HG03103 (cell line): Measurements from ENCODE around the gene C6orf141.

Experiments used
- ATAC-seq: cut with Tn5 transposase; IDR thresholded peaks from one replicate; pipeline ENCODE4 v1.9.1; 2021; ENCODE audit warnings: low read depth; ENCODE audit not compliant: unreplicated experiment

The C6orf141 gene

DNA sequence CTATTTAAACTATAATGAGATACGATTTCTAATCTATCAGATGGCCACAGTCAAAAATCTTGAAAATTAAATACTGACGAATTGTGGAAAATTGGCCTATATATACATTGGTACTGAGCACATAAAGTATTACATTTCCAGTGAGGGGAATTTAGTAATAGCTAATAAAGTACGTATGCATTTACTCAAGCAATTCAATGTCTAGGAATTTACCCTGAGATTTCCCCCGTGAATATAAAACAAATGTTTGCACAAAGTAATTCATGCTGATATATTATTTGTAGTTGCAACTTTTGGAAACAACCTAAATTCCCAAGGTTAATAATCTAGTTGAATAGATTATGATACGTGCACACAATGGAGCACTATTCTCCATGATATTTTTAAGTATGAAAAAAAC is 14.7 kb upstream of the C6orf141 start:
- ATAC-seq: no peak

DNA sequence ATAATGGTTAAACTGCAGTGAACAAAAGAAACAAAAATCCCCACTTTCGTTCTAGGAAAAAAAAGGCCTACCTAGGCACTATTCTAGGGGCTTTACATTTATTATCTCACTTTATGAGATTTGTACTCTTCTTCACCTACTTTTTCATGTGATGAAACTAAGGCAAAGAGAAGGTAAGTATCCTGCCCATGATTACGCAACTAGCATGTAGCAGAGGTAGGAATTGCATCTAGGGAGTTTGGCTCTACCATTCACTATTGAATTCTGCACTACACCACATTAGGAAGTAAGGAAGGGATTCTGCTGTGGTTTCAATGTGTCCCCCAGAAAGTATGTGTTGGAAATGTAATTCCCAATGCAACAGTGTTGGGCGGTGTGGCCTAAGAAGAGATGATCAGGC is 11.4 kb upstream of the C6orf141 start:
- ATAC-seq: no peak

DNA sequence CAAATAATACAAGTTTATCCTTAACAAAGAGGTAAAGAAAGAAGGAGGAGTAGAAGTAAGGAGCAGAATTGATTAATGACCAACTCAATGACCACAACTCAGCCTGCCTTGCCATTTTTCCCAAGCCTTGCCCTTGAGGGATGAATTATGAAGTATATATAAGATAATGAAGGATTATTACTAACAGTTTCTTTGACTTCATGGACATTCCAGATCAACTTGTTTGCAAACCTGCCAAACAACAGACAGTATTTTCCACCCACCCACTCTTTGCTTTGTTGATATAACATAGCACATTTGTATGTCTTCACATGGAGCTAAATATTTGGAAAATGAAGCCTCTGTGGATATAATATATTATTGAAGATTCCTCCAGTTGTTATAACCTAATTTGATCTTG is 9.9 kb upstream of the C6orf141 start:
- ATAC-seq: no peak

DNA sequence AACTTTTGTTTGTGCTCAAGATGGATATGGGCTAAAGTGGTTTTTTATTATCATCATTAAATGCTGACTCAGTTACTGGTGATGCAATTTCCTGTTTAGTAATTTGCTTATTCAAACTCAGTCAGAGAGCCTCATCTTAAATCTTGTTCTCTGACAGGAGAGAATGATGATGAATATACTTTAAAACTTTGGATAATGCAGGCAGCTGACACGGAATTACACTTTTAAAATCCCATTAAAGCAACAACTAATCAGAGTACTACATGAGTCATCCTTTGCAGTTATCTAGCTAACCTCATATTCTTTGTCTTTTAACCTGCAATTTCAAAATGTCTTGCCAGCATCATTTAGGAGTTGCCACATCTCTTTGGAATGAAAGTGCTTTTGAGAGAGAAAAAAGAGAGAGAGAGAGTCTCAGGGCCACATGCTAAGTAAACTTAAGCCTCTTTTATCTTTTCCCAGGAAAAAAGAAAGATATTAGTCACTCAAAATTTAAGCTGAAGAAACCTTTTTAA is 9.2 kb upstream of the C6orf141 start:
- no peak for ATAC-seq

DNA sequence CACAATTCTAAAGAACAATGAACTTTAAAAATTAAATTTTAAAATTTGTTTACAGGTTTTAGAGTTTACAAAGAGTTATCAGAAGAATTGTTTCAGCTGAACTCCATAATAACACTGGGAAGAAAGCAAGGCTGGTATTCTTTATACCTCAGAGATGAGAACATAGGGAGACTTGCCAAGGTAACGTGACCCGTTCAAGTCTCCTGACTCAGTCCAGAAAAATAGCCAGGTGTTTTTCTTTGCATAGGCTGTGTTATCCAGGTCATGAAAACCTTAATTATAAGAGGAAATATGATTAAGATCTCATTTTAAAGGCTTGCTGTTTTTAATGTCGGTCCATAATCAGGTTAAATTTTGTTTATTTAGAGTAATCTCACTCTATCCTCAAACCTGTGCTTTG is 8.5 kb upstream of the C6orf141 start:
- no peak for ATAC-seq

DNA sequence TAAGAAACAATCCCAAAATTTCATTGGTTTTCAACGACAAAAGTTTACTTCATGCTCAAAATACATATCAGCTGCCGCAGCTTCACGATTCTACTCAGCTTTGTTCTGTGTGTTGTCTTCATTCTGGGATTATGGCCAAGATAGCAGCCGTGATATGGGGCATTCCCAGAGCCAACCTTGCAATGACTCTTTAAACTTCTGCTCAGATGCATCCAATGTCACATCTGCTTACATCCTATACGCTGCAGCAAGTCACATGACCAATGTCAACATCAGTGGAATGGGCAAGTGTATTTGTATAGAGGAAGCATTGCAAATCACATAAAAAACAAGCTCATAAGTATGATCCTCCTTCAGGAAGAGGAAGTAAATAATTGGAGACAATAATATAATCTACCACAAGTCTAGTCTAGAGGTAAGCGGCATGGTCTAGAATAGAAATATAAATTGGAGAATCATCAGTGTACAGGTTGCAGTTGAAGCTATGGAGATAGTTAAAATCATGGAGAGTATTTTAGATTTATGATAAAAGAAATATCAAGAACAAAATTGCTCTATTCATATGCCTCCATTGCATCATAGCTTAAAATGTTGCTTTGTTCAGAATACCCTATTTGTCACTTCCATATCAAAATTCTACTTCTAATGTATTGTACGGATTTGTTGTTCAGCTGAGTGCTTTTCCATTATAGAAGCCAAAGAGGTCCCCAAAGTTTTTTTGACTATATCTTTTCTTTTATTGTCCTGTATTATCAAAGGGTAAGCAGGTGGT is 7.2 kb upstream of the C6orf141 start:
- no peak for ATAC-seq

DNA sequence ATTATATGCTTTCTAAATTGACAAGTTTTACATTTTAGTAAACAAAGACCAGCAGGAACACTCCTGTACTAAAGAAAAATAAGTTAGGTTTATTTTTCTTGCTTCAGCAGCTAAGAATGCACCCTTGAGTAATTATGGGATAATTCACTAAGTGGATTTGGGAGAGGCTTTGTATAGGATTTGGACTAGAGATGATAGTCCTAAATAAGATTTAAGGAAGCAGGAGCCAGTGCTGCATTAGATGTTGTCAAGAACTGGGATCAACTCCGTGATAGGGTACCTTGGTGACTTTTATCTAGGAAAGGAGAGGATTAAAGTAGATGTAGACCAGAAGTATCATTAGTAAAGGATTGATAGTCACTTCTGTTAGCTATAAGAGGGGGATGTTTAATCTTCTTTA is 4.1 kb upstream of the C6orf141 start:
- ATAC-seq: no peak

DNA sequence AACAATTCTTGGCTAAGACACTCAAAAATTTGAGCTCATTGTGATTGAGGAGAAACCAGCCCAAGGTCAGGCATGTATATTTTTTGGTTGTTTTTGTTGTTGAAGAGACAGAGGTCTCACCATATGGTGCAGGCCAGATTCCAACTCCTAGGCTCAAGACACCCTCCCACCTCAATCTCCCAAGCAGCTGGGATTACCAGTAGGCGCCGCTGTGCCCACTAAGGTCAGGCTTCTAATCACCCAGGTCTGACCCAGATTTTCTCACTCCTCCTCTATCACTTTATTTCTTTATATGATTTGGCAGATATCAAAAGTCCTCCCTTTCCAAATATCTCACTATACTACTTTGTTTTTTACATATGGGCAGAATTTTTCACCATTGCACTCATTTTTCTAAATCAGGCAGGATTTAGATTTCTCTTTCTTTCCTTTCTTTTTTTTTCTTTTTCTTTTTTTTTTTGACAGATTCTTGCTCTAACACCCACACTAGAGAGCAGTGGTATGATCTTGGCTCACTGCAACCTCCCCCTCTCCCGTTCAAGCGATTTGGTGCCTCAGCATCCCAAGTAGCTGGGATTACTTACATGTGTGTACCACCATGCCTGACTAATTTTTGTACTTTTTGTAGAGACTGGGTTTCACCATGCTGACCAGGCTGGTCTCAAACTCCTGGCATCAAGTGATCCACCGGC is 1.7 kb upstream of the C6orf141 start:
- ATAC-seq: no peak

DNA sequence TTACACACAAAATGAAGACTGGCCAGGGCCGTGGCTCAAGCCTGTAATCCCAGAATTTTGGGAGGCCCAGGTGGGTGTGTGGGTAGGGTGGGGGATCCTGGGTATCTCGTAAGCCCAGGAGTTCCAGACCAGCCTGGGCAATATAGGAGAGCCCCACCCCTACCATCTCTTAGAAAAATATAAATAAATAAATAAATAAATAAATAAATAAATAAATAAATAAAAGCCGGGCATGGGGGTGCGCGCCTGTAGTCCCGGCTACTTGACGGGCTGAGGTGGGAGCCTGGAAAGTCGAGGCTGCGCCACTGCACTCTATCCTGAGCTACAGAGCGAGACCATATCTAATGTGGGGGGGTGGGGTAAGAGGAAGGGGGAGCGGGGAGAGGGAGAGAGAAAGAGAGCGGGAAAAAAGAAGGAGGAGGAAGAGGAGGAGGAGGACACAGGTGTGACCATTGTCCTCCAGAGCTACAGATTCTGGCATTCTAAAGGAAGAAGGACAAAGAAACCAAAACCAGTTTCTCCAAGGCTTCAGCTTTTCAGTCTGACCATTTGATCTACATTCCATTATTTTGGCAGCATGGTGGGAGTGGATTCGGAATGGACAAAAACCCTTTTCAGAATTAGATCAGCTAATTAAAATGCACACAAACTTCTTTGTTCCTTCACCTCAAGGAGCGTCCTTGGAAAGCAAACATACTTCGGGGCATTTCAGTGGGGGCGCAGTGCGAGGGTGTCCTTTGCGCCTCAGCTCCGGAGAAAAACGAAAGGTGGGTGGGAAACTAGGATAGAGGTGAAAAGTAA is 577 bp upstream of the C6orf141 start:
- ATAC-seq: no peak

DNA sequence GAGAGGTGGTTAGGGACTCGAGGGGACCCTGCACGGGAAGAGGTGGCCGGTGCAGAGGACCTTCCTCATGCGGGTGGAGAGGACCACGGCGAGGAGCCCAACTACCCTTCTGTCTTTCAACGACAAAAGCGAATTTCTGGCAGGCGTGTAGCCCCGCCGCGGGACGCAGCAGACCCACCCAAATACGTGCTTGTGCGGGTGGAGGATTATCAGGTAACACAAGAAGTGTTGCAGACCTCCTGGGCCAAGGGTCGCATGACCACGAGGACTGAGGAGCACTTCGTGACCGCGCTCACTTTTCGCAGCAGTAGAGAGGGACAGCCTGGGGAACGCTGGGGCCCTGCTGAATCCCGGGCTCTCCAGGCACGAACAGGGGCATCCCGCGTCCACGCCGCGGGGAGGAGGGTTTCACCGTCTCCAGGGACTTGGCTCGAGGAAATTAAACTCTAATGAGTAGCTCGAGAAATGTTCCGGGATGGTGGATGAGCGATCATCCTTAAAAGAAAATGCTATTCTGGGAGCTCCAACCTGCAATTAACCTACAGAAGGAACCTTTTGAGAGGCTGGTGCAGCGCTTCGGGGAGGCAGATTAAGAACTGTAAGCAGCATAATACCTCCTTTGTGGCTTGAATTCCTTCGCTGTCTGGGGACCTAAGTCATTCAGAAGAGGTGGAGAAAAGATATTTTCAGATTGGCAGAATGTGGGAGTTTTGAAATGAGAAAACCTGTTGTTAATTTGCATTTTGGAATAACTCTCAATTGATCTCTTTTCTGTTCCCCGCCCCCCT is 804 bp downstream of the C6orf141 start:
- peak; percentile 39 for ATAC-seq

DNA sequence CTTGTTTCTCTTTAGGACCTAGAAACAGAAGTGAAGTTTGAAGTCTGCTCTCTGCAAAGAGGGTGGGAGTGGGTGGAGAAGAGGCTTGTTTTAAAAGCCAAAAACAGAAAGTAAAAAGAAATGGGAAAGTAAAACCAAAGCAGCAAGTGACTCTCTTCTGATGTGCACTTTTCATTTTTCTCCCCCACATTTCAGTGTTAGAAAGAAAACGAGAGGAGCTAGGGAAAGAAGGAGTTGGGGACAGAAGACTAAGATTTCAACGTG is 1.3 kb downstream of the C6orf141 start:
- ATAC-seq: peak; percentile 51

DNA sequence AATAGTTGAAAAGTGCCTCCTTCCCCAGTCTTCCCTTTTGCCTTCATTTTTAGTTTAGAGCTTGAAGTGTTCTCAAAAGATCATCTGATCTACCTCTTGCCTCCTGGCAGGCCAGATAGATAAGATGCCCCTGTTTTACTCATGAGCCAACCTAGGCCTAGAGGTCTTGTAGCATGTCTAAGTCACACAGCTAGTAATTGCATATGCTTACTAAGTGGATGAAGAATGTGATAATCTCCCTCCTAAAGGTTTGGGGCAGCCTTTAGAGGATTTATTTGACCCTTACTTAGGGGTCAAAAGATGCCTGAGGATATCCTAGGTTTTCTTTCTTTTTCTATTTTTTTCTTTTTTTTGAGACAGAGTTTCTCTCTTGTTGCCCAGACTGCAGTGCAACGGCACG is 2.1 kb downstream of the C6orf141 start:
- no peak for ATAC-seq

DNA sequence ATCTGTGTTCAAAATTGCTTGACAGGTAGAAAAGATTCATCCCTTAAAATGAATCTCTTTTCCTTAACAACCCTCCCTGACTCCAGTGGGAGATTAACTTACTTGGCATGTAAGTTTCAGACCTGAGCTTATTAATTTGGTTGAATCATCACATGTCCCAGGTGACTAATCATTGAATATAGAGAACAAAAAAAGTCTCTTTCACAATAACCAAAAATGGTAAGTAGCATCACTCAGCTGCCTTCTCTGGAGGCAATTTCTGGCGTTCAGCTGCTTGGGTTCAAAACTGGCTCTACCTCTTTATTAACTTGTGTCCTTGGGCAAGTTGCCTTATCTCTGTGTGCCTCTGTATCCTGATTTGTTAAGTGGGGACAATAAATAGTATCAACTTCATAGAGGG is 2.9 kb downstream of the C6orf141 start:
- ATAC-seq: no peak

DNA sequence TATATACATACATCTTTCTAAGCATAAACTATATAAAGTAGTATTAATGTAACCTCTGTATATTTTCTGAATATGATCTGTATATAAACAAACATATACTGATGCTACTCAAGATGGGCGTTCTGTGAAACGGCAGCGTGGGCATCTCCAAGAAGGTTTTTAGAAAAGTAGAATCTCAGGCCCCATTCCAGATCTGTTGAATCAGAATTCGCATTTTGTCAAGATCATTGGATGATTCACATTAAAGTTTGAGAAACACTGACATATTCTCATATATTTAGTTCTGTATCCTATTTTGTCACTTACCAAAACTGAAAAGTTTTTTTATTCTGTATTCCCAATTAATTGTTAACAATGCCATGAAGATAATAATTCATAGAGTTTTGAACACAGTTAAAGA is 5.5 kb downstream of the C6orf141 start:
- ATAC-seq: no peak

DNA sequence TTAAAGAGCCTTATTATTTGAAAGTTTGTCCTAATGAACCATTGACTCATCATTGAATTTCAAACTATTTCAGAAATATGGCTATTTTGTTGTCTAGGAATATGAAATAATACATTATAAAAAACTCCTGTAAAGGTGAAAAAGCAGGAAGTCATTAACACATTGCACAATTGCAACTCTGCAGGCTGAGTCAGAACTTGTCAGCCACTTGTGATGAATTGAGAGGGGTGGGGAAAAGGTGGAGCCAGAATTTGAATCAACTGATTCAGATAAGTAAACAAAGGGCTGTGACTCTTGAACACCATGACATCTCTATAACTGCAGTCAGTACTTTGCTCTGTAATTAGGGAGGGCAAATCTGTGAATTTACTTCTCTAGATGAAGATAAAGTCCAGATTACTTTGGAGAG is 6.0 kb downstream of the C6orf141 start:
- ATAC-seq: no peak

DNA sequence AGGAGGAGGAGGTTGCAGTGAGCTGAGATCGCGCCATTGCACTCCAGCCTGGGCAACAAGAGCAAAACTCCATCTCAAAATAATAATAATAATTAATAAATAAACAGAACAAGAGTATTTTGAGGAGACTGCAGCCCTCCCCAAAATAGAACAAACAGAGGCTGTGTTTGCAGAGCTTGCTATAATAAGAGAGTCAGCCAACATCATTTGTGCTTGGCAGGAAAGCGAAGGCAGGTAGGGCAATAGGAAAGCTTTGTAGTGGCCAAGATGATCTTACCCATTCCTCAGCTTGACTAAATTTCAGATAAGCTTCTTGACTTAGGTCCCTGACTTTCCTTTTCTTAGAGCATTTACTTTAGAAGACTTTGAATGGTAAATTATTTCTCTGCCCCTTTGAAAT is 6.7 kb downstream of the C6orf141 start:
- no peak for ATAC-seq

DNA sequence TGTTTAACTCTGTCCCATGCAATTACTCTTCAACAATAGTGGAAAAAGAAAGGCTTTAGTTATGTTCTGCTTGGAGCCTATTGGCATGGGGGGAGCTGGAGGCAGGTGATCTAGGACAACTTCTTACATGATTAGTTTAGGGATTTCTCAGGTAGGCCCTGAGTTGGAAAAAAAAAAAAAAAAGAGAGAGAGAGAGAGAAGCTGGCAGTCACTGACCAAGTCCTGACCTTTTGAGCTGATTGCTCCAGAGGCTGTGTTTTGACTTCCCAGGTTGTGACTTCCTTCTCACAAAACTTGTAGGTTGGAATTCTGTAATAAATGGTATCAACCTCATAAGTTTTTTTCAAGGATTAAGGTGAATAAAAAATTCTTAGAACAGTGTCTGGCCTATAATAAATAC is 7.8 kb downstream of the C6orf141 start:
- ATAC-seq: no peak

DNA sequence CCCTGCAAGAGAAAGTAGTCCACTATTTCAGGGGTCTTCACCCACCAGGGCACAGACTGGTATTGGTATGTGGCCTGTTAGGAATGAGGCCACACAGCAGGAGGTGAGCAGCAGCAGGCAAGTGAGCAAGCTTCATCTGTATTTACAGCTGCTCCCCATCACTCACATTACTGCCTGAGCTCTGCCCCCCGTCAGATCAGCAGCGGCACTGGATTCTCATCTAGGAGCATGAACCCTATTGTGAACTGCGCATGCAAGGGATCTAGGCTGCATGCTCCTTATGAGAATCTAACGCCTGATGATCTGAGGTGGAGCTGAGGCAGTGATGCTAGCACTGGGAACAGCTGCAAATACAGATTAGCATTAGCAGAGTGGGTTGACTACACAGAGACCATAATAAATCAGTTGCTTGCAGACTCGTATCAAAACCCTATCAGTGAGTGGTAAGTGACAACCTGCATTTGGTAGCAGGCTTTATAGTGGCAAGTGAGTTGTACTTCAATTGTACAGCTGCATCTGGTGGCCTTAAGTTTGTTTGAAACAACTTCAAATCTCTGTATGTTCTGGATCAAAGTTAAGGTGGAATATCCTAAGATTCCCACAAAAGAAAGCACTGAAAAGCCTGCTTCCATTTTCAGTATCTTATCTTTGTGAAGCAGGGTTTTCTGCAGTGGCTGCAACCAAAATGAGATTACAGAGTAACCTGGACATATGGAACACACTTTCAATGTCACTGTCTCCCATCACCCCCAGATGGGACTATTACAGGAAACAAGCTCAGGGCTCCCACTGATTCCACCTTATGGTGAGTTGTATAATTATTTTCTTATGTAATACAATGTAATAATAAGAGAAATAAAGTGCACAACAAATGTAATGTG is 12.8 kb downstream of the C6orf141 start:
- no peak for ATAC-seq

DNA sequence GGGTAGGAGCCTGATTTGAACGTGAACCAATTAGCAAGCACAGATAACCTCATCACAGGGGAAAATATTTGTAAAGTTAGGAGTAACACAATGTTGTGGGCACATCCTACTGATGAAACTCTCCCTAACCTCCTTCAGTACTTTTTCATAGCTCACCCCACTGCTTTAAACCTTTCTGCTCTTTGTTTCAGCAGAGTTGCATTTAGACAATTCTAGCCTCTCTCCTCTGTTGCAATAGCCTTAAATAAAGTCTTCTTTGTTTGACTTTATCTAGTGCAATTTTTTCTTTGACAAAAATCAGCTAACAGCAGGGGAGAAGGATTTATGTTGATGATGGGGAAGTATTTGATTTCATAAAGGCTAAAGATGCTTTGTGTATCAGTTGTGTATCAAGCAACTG is 14.1 kb downstream of the C6orf141 start:
- no peak for ATAC-seq

DNA sequence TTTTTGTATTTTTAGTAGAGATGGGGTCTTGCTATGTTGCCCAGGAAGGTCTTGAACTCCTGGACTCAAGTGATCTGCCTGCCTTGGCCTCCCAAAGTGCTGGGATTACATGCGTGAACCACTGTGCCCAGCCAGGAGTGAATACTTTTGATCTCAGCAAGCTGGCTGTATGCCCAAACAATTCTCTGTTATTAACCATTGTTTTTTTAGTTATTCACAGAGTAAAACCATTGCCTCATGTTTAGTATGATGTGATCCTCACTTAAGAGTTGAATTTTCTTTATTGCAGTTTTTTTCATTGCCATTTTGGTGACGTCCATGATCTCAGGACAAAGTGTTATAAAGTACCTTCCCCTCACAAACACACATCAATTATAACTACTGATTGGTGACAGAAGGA is 14.8 kb downstream of the C6orf141 start:
- no peak for ATAC-seq
